Breast epithelium (tissue), 4 donors: ENCODE measurements around the gene KIAA0825. TPM values are rescaled to one million over a fixed set of nuclear protein-coding genes. Genes with fewer than 3 reads are reported as not detected.

Experiments used
- DNase-seq, 2 donors: peaks; one replicate each; pipeline ENCODE4 v3.0.0-alpha.2; 2019; ENCODE audit warnings: low spot score in 2 of 2
- H3K27ac ChIP-seq, 2 donors: fragments of 200-600 bp; sonication (generic) in 1 of 2; one replicate each; pipeline ENCODE4 v1.5.1; 2016 to 2019; ENCODE audit warnings: mild to moderate bottlenecking in 1 of 2
- H3K27me3 ChIP-seq, 2 donors: fragments of 200-600 bp; sonication (generic) in 1 of 2; one replicate each; pipeline versions ENCODE4 v1.5.1 to v1.6.0; 2017 to 2019; ENCODE audit warnings: control low read depth in 1 of 2, mild to moderate bottlenecking in 1 of 2
- H3K36me3 ChIP-seq: fragments of 200-600 bp; one replicate; pipeline ENCODE4 v1.5.1; 2019
- H3K4me1 ChIP-seq, 2 donors: fragments of 200-600 bp; sonication (generic); one replicate each; pipeline ENCODE4 v1.5.1; 2016 to 2019; ENCODE audit warnings: control low read depth in 1 of 2
- H3K4me3 ChIP-seq, 3 donors: fragments of 200-600 bp; sonication (generic); 1 replicate in 2 of 3; 2 replicates in 1 of 3; pipeline ENCODE4 v1.5.1; 2016 to 2019; ENCODE audit warnings: mild to moderate bottlenecking in 3 of 3, moderate library complexity in 2 of 3
- H3K9me3 ChIP-seq, 2 donors: fragments of 200-600 bp; sonication (generic) in 1 of 2; one replicate each; pipeline ENCODE4 v1.5.1; 2016 to 2019; ENCODE audit warnings: control low read depth in 1 of 2
- CTCF ChIP-seq, 3 donors: fragments of 450-650 bp; IDR thresholded peaks; one replicate each; pipeline ENCODE4 v1.5.1; 2016 to 2017; ENCODE audit warnings: antibody characterized with exemption in 3 of 3, mild to moderate bottlenecking in 3 of 3, moderate library complexity in 3 of 3
- POLR2A ChIP-seq: fragments of 450-650 bp; IDR thresholded peaks from one replicate; pipeline ENCODE4 v1.6.1; 2016; ENCODE audit warnings: antibody characterized with exemption, mild to moderate bottlenecking, moderate library complexity
- POLR2AphosphoS5 ChIP-seq, 3 donors: sonication (generic); formaldehyde crosslinking; IDR thresholded peaks; one replicate each; pipeline ENCODE4 v1.6.1; 2017; ENCODE audit warnings: antibody characterized with exemption in 3 of 3
- intact Hi-C: fragments of 100-400 bp; cut with DNase I; formaldehyde crosslinking; loops from one replicate; pipeline ENCODE4 v1.15.1; 2023; ENCODE audit warnings: low total_unique reads
- total RNA-seq, 3 donors: library from RNA; depleted of rRNA; stranded (reverse); fragments of >200 nt; gene quantifications; one replicate each; pipeline ENCODE4 v1.1.0, GENCODE V29; 2016

KIAA0825 gene
- total RNA-seq, 3 donors from 2014 or later: 5.9 to 15.5 (median 7.9) TPM

DNA sequence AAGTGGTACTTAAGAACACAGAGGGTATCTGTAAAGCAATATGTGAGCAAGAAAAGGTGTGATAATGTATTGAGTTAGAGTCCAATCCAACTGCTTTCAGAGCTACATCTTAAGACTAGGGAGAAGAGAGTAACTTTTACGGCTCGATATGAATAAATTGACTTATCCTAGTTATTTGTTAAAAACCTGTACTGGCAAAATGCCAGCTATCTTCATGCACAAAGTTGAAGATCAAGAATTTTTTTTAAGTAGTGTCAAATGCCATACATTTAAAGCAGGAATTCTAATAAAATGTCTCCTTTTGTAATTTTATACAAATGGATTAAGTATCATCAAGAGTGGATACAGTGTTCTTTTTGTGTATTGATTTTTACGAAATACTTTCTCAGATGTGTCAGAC lies 305.2 kb downstream of the KIAA0825 start:
- Histone ChIP-seq H3K36me3 (no peaks in the 10 kb centered on the region), H3K4me1 (no peaks in the 10 kb centered on the region), H3K9me3 (no peaks in the 10 kb centered on the region), H3K27ac (no peak overlapping the region), H3K4me3 (no peak overlapping the region), H3K27me3 (no peaks in the 10 kb centered on the region)
- no peak for DNase-seq
- TF ChIP-seq POLR2A (no peak), CTCF (IDR thresholded peaks at IDR 0.05) (no peak), POLR2AphosphoS5 (IDR thresholded peaks at IDR 0.05) (no peak)
- intact Hi-C loops: no loop called here

GRCh38 chr5:94312298-94312697 lies 306.1 kb downstream of the KIAA0825 start:
- H3K36me3 ChIP-seq: no peaks in the 10 kb centered on the region
- intact Hi-C loops: no loop called here
- no peak overlapping the region for H3K4me3 ChIP-seq
- H3K27ac ChIP-seq: no peak overlapping the region
- no peaks in the 10 kb centered on the region for H3K27me3 ChIP-seq
- DNase-seq: no peak
- H3K9me3 ChIP-seq: no peaks in the 10 kb centered on the region
- TF ChIP-seq POLR2A (no peak), POLR2AphosphoS5 (IDR thresholded peaks at IDR 0.05) (no peak), CTCF (IDR thresholded peaks at IDR 0.05) (no peak)
- no peaks in the 10 kb centered on the region for H3K4me1 ChIP-seq

GRCh38 chr5:94310833-94311232 lies 307.6 kb downstream of the KIAA0825 start:
- H3K36me3 ChIP-seq: no peaks in the 10 kb centered on the region
- H3K4me3 ChIP-seq: no peak overlapping the region
- H3K4me1 ChIP-seq: no peaks in the 10 kb centered on the region
- intact Hi-C loops: no loop called here
- no peak for DNase-seq
- no peaks in the 10 kb centered on the region for H3K27me3 ChIP-seq
- no peaks in the 10 kb centered on the region for H3K9me3 ChIP-seq
- no peak for TF ChIP-seq POLR2A
- no peak for TF ChIP-seq CTCF (IDR thresholded peaks at IDR 0.05)
- TF ChIP-seq POLR2AphosphoS5 (IDR thresholded peaks at IDR 0.05): no peak
- no peak overlapping the region for H3K27ac ChIP-seq

DNA sequence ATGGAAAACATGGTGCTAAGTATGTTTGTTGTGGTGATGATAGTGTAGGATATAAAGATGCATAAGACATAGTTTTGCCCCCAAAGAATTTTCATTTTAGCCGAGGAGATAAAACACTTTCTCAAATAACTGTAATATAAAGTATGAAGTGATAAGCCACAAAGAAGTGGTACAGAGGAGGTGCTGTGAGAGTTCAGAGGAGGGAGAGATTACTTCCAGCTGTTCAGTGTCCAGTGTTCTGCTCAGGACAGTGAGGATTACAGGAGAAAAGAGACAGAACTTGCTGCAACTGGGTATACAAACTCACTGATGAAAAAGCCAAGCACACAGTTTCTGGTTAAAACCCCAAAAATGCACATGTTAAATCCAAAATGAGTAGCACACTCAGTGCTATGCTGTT lies 309.3 kb downstream of the KIAA0825 start:
- no peak for DNase-seq
- Histone ChIP-seq H3K36me3 (no peaks in the 10 kb centered on the region), H3K27ac (no peak overlapping the region), H3K4me1 (no peaks in the 10 kb centered on the region), H3K27me3 (no peaks in the 10 kb centered on the region), H3K4me3 (no peak overlapping the region), H3K9me3 (no peaks in the 10 kb centered on the region)
- intact Hi-C loops: no loop called here
- TF ChIP-seq CTCF (IDR thresholded peaks at IDR 0.05) (no peak), POLR2AphosphoS5 (IDR thresholded peaks at IDR 0.05) (no peak), POLR2A (no peak)

DNA sequence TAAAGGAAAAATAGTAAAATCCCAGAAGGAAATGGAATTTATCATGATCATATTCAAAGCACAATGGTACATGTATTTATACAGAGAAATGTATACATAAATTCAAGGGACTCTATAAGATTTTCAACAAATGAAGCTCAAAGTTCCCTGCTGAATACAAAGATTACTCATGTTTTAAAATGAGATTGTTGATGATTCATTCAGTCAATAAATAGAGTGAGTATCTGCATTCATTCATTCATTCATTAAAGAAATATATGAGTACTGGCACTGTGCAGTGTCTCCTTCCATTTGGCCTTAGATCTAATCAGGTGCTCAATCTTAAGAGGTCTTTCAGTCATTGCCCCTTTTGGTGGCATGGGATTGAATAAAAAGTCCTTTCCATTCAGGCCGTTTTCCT lies 310.0 kb downstream of the KIAA0825 start:
- Histone ChIP-seq H3K4me1 (no peaks in the 10 kb centered on the region), H3K27ac (no peak overlapping the region), H3K27me3 (no peaks in the 10 kb centered on the region), H3K4me3 (no peak overlapping the region), H3K36me3 (no peaks in the 10 kb centered on the region), H3K9me3 (no peaks in the 10 kb centered on the region)
- intact Hi-C loops: no loop called here
- no peak for TF ChIP-seq POLR2A
- no peak for TF ChIP-seq CTCF (IDR thresholded peaks at IDR 0.05)
- TF ChIP-seq POLR2AphosphoS5 (IDR thresholded peaks at IDR 0.05): no peak
- DNase-seq: no peak
